ENCODE measurements around the gene GUCY1A1.

GUCY1A1 gene

DNA sequence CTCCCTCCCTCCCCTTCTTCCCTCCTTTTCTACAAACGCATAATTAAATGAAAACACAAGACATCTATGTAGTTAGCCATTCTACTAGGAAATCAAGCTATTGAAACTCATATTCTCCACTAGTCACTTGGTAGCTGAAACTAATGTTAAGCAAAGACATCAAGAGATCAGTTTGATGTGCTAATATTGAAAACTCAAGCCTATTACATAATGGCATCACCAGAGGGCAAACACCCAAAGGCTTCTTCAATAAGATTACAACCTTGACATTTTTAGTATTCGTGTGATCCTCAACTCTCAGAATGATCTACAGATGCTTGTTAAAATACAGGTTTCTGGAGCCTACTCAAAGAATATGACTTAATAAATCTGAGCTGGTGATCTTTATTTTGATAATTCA, 6.2 kb upstream of the GUCY1A1 start:
- no peak for DNase-seq

DNA sequence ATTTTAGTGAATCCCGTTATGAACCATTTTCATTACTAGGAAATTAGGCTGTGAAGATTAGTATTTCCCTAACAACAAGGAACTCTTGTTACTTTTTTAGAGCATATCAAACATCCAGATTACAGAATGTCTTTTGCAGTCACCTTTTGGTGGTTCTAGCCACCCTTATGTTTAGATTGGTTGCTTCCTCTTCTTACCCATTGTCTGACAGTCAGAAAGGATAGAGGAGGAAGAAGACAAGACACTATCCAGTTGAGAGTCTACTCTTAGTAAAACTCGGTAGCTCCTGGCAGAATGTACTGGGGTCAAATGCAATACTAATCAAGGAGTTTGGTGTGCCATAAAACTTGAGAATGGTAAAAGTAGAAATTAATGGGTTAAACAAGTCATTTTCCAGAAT, 1.6 kb upstream of the GUCY1A1 start:
- DNase-seq: no peak

DNA sequence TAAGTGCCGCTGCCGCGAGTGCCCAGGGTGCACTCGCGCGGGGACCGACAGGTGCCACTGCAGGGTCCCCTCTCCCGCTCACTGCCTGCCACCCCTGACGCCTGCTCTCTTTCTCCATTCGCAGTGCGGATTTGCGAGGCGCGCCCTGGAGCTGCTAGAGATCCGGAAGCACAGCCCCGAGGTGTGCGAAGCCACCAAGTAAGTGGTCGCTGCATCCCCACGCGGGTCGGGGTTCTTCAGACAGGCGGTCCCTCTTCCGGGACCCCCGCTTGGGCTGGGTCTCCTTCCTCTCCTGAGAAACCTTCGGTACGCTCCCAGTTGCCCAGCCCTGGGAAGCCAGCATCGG, 547 bp downstream of the GUCY1A1 start:
- DNase-seq: no peak

DNA sequence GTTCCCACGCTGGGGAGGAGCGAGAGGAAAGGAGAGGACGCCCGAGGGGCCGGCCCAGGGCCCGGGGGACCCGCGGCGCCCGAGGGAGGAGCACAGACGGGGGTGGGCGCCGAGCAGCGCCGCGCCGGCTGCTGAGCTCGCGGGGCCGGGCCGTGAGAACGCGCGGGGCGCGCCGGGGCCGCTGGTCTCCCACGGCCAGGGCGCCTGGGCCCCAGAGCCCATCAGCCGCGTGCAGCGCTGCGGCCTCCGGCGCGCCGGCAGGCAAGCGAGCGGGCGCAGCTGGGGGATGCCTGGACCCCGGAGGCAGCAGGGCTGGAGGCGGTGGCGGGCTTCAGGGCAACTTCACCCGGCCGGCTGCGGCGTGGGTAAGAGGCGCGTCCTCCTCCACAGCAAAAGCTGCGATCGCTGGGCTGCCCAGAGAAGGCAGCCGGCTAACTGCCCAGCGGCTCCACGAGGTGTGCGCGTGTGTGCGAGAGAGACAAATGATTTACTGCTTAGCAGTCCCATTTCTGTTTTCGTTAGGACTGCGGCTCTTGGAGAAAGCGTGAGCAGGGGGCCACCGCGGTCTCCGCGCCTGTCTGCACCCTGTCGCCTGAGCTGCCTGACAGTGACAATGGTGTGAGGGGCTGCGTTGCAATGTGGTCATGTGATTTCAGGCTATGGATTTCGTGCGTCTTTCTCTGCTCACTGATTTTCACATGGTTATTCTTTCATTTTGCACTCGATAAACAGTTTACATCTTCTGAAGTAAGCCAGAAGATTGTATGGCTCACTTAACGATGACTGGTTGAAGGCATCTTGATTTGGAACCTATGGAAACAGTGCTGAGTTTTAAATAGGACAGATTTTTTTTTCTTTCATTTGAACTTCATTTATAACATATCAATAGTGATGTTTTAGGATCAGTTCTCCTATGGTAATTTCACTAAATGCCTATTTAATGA, 1.2 kb downstream of the GUCY1A1 start:
- no peak for DNase-seq

DNA sequence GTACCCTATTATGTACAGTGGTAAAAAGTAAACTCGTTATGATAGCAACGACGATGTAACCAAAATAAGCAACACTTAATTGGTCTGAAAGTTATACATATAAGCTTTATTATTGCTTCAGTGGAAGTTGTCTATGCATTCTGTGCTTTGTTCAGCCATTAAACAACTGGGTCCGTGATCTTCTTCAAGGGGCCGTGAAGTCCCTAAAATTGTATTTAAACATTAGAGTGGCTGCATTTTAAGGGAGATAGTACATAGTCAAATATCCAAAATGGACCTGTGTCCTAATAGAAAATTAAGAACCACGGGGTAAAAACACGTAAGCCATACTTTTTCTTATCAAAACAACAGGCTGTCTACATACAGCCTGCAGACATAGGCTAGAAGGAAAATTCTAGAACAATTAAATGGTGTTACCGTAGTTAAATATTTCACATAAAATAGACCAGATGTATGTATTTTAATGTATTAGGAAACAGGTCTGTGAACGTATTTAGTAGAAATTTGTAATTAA, 2.1 kb downstream of the GUCY1A1 start:
- DNase-seq: no peak

DNA sequence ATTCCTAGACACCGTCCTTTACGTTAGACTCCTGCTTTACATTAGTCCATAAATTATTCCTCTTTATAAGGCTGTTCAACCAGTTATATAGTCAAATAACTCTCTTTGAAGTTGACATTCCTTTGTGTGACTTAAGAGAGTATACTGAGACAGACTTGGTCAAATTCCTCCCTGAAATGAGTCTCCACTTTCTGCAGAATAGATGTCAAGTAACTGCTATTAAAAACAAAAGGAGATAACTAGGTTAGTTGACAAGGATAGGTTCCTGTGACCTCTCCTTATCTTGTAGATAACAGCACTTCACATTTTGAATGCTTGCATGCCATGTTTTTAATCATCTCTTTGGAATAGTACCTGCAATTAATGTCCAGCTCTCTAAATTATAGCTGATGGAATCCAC, 5.7 kb downstream of the GUCY1A1 start:
- no peak for DNase-seq

DNA sequence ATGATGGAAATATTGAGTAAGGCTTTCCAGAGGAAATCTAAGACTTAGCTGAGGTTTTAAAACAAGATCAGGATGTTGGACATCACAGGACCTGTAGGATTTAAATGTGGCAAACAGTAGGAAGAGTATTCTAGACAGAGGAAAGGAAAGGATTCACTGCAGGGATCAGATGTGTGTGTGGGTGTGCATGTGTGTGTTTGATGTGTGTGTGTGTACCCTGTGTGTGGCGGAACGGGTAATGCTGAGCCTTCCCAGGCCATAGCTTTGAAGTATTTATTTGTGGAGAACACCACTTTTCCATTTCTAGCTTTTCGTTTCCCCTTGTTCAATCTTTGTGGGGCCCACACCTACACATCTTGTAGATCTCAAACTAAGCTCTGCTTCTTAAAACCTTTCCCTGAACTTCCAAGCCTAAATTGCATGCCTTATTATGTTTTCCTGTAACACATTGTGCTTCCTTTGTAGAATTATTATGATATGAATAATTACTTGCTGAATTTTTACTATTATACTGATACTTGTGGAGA, 6.9 kb downstream of the GUCY1A1 start:
- no peak for DNase-seq

DNA sequence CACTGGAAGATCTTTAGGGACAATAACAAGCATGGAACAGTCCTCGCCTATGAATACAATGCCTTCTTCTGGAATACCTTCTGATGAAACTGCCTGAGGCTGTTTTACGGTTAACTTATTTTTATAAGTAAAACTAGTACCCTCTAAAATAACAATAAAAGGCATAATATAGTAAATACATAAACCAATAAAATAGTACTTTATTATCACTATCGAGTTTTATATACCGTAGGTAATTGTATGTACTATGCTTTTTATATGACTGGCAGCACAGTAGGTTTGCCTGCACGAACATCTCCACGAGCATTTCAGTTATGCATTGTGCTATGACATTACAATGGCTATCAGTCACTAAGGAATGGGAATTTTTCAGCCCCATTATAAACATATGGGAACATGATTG, 8.0 kb downstream of the GUCY1A1 start:
- no peak for DNase-seq

DNA sequence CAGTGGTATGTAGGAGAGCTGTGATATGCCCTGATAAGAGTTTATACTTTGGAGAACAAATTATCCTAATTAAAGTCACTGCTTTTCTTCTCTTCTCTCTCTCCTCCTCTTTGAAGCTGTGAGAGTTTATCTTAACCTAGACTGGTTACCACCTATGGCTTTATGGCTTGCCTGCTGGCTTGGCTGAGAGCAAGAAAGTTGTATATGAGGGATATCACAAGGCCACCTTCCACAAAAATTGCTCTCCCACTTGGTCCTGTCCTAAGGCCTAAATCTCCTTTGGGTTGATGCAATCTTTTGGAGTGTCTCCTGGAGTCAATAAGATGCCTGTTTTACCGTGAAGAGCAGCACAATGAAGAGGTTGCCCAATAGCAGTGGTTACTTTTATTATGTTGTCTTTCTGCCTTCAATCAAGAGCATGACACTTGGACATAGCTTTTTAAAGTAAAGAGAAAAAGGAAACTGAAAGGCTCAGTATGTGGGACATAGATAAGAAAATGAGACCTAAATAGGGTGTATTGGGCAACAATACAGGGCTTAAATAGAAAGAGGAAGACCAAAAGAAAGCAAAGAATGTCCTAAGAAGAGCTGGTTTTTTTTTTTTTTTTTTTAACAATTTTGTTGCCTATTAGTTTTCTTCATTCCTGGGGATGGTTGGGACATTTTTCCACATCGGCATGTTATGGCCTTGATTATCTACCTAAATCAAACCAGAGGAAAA, 9.2 kb downstream of the GUCY1A1 start:
- peak; percentile 97 for DNase-seq

DNA sequence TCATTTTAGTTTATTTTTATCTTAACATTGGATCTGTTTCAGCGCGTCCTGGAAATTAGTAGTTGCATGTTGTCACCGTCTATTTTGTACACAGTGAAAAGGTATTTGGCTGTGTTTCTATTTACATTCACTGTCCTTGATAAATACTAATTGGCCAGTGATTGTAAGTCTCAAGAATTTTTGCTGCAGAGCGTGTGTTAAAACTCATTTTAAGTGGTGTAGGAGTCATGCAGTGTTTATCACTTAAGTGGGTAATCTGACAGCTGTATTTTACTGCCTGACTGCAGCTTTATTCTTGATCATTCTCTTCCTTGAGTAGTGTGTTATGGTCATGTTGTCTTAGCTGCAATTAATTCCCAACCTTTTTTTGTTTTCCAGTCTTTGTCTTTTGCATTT, 9.8 kb downstream of the GUCY1A1 start:
- no peak for DNase-seq

DNA sequence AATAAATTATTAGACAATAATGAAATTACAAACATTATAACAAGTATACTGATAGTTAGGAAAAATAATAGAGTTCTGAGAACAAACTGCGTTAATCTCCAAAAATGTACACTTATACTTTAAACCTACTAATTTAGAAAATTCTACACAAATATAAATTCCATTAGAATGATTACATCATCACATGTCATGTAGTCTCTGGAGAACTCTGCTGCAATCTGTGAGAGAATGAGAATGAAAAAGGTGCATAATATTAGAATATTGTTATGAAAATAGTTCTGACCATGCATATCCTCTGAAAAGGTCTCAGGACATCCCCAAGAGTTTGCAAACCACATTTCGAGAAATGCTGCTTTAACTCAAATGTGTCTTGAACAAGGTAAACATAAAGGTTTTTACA, 11.4 kb downstream of the GUCY1A1 start:
- DNase-seq: no peak

DNA sequence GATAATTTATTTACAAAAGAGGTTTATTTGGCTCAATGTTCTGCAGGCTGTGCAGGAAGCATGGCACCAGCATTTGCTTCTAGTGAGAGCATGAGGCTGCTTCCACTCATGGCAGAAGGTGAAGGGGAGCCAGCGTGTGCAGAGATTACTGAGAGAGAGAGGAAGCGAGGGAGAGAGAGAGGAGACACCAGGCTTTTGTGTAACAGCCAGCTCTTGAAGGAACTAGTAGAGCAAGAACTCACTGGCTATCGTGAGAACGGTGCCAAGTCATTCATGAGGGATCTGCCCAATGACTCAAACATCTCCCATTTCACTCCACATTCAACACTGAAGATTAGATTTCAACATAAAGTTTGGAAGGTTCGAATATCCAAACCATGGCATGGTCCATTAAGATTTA, 12.7 kb downstream of the GUCY1A1 start:
- DNase-seq: no peak

DNA sequence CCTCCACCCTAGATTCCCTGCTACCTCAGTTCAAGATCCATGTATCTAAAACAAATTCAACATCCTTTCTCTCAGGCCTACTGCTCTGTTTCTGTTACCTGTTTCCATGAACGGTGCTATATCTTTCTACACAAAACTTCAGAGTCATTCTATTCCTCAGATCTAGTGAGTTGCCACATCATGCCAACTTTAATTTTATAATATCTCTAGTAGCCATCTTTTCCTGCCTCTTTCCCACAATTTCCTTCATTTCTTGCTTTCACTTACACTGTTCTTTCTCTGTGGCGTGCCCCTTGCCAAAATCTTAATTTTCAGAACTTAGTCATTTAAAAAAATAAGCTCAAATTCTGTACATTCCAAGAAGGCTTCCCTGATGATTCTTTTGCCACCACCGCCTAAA, 15.2 kb downstream of the GUCY1A1 start:
- DNase-seq: no peak

DNA sequence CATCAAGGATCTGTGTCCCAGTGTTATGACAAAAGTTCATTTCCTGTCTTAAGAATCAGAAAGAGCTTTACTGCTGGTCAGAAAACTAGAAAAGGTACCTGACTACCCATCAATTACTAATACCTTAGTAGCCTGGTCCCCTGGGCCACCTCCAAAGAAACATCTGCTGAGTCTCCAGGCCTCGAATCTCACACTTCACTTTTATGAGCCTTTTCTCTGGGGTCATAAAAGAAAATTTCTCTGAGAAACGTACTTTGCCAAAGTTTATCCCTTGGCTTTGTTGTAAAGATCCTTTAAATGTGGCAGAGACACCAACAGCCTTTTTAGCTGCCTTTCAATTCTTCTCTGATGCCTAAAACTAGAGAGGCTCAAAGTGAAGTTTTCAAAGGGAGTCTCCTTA, 17.8 kb downstream of the GUCY1A1 start:
- DNase-seq: no peak

DNA sequence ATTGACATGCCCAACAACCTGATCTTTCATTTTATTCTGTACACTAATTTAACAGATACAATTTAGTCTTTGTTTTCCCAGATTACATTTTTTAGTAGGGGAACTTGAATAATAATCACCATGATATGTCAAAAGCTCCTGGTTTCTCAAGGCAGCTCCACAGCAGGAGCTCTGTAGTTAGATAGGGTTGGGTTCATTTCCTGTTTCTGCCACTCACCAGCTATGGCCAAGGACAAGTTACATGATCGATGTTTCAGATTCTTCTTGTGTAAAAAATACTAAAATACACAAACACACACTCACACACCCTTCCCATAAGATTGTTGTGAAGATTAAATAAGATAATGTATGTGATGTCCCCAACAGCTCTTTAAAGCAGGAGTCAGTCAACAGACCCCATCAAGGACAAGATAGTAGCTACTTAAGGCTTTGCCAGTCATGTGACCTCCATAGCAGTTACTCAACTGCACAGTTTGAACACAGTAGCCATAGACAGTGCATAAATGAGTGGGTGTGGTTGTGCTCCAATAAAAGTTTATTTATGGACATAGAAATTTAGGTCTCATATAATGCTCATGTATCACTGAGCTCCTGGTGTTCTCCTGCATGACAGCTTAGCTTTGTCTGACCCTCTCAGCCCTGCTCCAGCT, 18.4 kb downstream of the GUCY1A1 start:
- DNase-seq: peak; percentile 43

DNA sequence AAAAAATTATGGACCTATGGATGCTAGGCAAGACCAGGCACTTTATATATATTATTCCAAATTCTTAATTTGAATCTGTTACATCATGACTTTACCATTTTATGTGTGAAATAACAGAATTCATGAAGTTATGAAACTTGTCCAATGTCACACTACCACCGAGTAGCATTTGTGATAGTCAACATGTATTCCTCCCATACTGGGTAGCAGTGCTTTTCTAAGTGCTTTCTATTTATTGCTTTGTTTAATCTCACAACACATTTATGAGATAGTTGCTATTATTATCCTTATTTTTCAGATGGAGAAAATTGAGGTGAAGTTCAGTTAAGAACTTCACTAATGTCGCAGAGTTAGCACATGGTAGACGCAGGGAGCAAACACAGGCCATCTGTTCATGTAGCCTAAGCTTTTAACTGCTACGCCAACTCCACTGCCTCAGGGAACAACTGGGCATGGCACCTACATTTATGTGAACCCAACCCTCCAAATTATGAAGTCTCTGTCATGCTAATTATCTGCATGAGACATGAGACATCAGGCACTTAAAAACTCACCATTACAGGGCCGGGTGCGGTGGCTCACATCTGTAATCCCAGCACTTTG, 20.8 kb downstream of the GUCY1A1 start:
- no peak for DNase-seq

DNA sequence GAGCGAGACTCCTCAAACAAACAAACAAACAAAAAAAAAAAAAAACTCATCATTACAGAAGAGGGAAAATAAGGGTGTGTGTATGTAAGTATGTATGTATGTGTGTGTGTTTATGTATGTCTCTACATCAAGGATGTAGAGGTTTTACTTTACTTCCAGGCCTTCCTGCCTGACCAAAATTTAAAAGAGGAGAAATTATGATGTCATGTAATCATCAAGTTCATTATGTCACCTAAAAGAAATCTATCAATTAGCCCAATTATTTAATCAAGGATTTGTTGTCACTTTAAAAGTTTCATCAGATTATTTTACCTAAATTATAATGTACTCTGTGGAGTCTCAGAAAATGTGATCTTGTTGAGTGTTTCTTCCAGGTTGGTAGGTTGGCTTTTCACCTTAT, 21.6 kb downstream of the GUCY1A1 start:
- DNase-seq: no peak

DNA sequence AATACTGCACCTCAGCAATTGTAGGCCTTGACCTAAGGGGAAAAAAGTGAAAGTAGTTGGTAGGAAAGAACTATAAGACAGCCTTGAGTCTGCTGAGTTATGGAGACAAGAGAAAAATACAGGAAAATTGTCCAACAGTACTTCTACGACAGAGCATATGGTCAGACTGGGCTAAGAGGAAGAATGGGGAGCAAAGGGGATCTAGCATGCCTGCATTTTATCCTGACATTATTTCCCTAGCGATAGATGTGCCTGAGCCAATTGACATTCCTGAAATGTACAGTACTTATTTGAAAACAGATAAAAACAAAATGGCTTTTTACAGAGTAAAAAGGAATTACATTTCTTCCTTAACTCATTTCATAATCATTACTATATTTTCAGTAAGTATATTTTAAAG, 22.2 kb downstream of the GUCY1A1 start:
- no peak for DNase-seq

DNA sequence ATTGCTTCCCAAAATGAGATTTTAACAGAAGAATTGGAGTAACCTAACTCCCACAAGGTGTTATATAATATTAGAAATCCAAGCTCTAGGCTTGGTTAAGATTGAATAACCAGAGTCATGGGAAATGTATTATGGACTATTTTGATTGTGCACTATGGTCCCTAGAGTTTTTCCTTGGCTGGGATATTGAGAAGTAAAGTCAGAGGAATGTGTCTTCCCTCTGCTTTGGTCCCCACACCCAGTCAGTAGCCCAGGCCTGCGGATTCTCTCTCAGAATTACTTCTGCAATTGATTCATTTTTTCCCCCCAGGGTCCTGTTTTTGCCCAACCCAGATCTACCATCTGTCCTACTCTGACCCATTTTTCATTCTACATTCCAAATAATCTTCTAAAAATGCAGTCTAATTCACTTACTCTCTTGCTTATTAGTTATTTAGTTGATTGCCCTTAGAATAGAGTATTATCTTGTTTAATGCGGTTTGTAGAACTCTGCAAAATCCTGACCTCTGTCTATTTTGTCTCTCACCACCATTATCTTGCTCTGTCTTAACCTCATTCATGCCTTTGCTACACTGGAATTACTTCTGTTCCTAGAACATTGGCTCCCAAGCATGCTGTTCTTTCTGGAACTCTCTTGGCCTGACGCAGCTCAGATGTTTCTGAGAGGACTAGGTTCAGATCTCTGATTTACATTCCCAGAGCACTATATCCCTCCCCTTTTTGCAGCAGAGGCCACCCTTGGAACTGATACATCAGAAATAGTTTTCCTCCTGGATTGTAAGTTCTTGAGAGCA, 23.6 kb downstream of the GUCY1A1 start:
- no peak for DNase-seq

DNA sequence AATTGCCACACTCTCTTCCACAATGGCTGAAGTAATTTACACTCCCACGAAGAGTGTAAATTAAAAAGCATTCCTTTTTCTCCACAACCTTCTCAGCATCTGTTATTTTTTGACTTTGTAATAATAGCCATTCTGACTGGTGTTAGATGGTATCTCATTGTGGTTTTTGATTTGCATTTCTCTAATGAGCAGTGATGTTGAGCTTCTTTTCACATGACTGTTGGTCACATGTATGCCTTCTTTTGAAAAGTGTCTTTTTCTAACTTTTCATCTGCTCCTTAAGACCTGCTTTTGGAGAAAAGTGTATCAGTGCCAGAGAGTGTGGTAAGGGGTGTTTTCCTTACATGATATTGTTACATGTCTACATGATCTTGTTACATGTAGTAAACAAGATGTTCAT, 25.7 kb downstream of the GUCY1A1 start:
- DNase-seq: no peak

DNA sequence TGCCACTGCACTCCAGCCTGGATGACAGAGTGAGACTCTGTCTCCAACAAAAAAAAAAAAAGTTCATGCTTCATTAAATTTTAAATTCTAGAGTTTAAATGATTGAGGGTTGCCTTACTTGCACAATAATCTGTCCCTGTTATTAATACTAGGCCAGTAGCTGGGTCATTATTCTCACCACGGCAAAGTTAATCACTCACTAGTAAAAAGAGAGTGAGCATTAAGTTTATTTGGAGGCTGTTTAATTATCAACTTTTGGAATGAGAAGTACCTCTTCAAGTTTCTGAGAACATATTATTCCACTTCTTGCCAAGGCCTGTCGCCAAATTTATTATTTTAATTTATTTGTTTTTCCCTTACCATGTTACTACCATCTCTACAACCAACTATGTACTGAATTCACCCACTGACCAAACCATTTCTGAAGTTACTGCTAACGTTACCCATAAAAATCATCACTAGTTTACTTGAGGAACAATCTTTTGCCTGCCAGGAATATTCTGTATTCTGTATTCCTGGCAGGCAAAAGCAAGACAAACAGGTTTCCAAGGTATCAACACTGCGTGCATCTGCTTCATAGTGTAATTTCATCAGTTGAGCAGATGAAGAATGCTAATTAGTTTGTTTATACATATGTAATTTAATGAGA, 26.5 kb downstream of the GUCY1A1 start:
- DNase-seq: no peak

Data from MV-4-11 (cell line).